A673 (cell line): ENCODE results near the gene ERC1. TPM values are rescaled to one million over a fixed set of nuclear protein-coding genes. Genes with fewer than 3 reads are reported as not detected.

Experiments used
- BruUV-seq: library from RNA; stranded (reverse); fragments of 400-500 nt; replicated peaks from 2 replicates; lab custom pipeline; 2021; lab: Mats Ljungman, UMichigan
- CTCF ChIA-PET: fragments of 300-600 bp; sonication (Branson Sonifier 250); formaldehyde crosslinking; loops from one replicate; lab custom pipeline; 2022; ENCODE audit warnings: antibody characterized with exemption; lab: Charles Lee
- POLR2A ChIA-PET: fragments of 300-600 bp; sonication (Branson Sonifier 250); formaldehyde crosslinking; loops from one replicate; lab custom pipeline; 2022; ENCODE audit warnings: antibody characterized with exemption; ENCODE audit not compliant: low non-redundant PET; lab: Charles Lee
- DNase-seq: peaks from one replicate; pipeline ENCODE4 v3.0.0-alpha.2; 2015; ENCODE audit warnings: low spot score
- H3K27ac ChIP-seq: fragments of 200-600 bp; sonication (generic); 2 replicates; pipeline ENCODE4 v1.5.1; 2016; ENCODE audit warnings: mixed run types, low read depth, mild to moderate bottlenecking, mixed read lengths, antibody characterized with exemption, low read length; ENCODE audit not compliant: poor library complexity, severe bottlenecking
- H3K27me3 ChIP-seq: fragments of 200-600 bp; sonication (generic); replicated peaks from 2 replicates; pipeline ENCODE4 v1.6.1; 2017; ENCODE audit warnings: mixed run types, low read depth, mild to moderate bottlenecking, mixed read lengths, antibody characterized with exemption, low read length; ENCODE audit not compliant: insufficient read depth, poor library complexity
- H3K36me3 ChIP-seq: fragments of 200-600 bp; sonication (generic); 2 replicates; pipeline ENCODE4 v1.6.1; 2016; ENCODE audit warnings: mixed run types, mild to moderate bottlenecking, mixed read lengths, antibody characterized with exemption, low read length; ENCODE audit not compliant: insufficient read depth, poor library complexity, severe bottlenecking
- H3K4me1 ChIP-seq: fragments of 200-600 bp; sonication (generic); 2 replicates; pipeline ENCODE4 v1.6.1; 2017; ENCODE audit warnings: mixed run types, mild to moderate bottlenecking, mixed read lengths, antibody characterized with exemption, low read length; ENCODE audit not compliant: insufficient read depth, poor library complexity, severe bottlenecking
- H3K4me3 ChIP-seq: fragments of 200-600 bp; sonication (generic); 2 replicates; pipeline ENCODE4 v1.5.1; 2016; ENCODE audit warnings: low read depth, mixed run types, mild to moderate bottlenecking, mixed read lengths, low read length; ENCODE audit not compliant: poor library complexity, severe bottlenecking
- H3K9me3 ChIP-seq: fragments of 200-600 bp; sonication (generic); 2 replicates; pipeline ENCODE4 v1.6.1; 2016; ENCODE audit warnings: mixed run types, low read depth, mild to moderate bottlenecking, mixed read lengths, antibody characterized with exemption, low read length; ENCODE audit not compliant: poor library complexity, severe bottlenecking
- CTCF ChIP-seq: fragments of 300-800, 200-600 bp; sonication (generic); conservative IDR thresholded peaks from 2 replicates; pipeline ENCODE4 v1.5.1; 2017; ENCODE audit warnings: low read depth, mild to moderate bottlenecking, antibody characterized with exemption, low read length, moderate library complexity, mixed read lengths
- EZH2 ChIP-seq: fragments of 200-600 bp; sonication (generic); IDR thresholded peaks from 2 replicates; pipeline ENCODE4 v1.6.1; 2017; ENCODE audit warnings: borderline replicate concordance, low read depth, mild to moderate bottlenecking, mixed read lengths, antibody characterized with exemption, low read length; ENCODE audit not compliant: poor library complexity, severe bottlenecking
- intact Hi-C: fragments of 100-400 bp; cut with micrococcal nuclease; formaldehyde crosslinking; loops from one replicate; pipeline ENCODE4 v1.10.0; 2022; ENCODE audit not compliant: unreplicated experiment
- total RNA-seq: library from RNA; stranded (reverse); gene quantifications from 2 replicates; pipeline ENCODE4 v1.2.3, GENCODE V29; 2021

ERC1 gene
- total RNA-seq, 1 experiment from 2014 or later, result 60.7 TPM

DNA sequence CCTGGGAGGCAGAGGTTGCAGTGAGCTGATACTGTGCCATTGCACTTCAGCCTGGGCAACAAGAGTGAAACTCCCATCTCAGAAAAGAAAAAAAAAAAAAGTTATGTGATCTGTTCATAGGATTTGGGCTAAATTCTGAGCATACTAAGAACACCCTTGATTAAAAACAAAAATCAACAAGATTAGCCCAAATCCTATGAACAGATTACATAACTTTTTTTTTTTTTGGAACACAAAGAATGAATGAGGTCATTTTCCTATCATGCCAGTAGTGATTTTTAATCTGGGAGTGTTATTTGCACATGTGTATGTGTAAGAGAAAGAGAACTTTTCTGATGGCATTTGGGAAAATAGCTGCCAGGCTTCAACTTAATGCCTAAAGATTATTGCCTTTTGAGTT is 208.7 kb downstream of the ERC1 start:
- TF ChIP-seq CTCF (no peak), EZH2 (no peak)
- no peak overlapping the region for H3K27ac ChIP-seq
- POLR2A ChIA-PET, result interaction anchor here (0.6 to 0.7 kb wide), 2 partner anchors 12 to 39 kb away, joined by 5 to 6 read pairs; no protein-coding TSS in a partner anchor
- intact Hi-C loops, result no loop called here
- H3K36me3 ChIP-seq, result peaks cover 14% of the 10 kb centered on the region
- no peak overlapping the region for H3K4me3 ChIP-seq
- CTCF ChIA-PET, result no interaction called here
- no TSS peak for BruUV-seq
- no peaks in the 10 kb centered on the region for H3K27me3 ChIP-seq
- peaks cover 14% of the 10 kb centered on the region for H3K4me1 ChIP-seq
- no peak for DNase-seq
- H3K9me3 ChIP-seq, result peaks cover 9% of the 10 kb centered on the region

- Histone ChIP-seq H3K27ac (no peak overlapping the region), H3K36me3 (peaks cover 13% of the 10 kb centered on the region), H3K4me1 (peaks cover 18% of the 10 kb centered on the region), H3K9me3 (peaks cover 9% of the 10 kb centered on the region), H3K4me3 (no peak overlapping the region), H3K27me3 (no peaks in the 10 kb centered on the region)
- no peak for DNase-seq
- CTCF ChIA-PET, result no interaction called here
- intact Hi-C loops, result no loop called here
- TF ChIP-seq EZH2, result no peak
- no peak for TF ChIP-seq CTCF
- POLR2A ChIA-PET, result no interaction called here
- no TSS peak for BruUV-seq
These were observed 210.0 kb downstream of the ERC1 start for GRCh38 chr12:1201030-1201429.

- ChIA-PET CTCF (no interaction called here), POLR2A (no interaction called here)
- TF ChIP-seq CTCF (no peak), EZH2 (no peak)
- Histone ChIP-seq H3K4me1 (peaks cover 18% of the 10 kb centered on the region), H3K36me3 (peaks cover 9% of the 10 kb centered on the region), H3K4me3 (no peak overlapping the region), H3K9me3 (peaks cover 9% of the 10 kb centered on the region), H3K27ac (no peak overlapping the region), H3K27me3 (no peaks in the 10 kb centered on the region)
- no peak for DNase-seq
- intact Hi-C loops, result no loop called here
- BruUV-seq, result no TSS peak
These were observed 210.9 kb downstream of the ERC1 start for GRCh38 chr12:1201886-1202285.
